GM21825 (cell line): Measurements from ENCODE around the gene TMED1.

Source experiments
- ATAC-seq: cut with Tn5 transposase; IDR thresholded peaks from one replicate; pipeline ENCODE4 v1.9.1; 2021; ENCODE audit warnings: mild to moderate bottlenecking, moderate library complexity; ENCODE audit not compliant: unreplicated experiment

The TMED1 gene

DNA sequence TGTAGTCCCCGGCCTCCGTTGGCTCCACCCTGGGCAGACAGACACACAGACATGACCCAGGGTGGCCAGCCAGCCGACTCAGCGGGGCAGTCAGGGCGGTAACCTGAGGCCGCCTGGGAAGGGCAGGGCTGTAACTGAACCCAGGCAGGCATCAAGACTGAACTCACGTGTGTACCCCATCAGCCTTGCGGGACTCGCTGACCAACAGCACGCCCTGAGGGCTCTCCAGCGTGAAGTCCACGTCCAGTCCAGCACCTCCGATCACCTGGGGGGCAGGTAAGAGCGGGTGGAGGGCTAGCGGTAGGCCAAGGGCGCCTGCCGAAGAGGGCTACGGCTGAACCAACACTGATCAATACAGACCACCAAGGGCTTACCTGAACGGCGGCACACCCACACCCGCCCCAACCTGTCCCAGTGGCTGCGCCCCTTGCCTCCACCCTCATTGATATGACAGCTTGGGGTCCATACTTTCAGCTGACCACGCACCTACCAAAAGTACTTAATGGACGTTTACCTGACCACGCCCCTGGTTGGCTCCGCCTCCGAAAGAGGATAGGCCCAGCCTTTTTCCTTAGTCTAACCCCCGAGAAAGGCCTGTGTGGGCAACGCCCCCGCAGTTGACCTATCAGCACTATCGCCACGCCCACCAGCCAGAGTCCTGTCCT, 791 bp downstream of the TMED1 start:
- ATAC-seq, result no peak

DNA sequence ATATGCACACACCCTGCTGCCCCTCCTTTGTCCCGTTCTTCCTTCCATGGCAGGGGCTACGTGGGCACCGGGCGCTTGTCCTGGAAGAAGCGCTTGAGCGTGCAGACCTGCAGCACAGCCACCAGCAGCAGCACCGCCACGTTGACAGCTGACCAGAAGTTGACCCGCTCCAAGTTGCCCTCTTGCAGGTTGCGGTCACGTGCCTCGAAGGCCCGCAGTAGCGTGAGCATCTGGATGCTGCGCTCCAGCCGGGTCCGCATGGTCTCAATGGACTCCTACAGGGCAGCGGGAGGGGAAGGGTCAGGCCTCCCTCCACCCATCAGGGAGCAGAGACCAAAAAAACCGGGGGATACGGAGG, 3.1 kb downstream of the TMED1 start:
- ATAC-seq, result no peak

DNA sequence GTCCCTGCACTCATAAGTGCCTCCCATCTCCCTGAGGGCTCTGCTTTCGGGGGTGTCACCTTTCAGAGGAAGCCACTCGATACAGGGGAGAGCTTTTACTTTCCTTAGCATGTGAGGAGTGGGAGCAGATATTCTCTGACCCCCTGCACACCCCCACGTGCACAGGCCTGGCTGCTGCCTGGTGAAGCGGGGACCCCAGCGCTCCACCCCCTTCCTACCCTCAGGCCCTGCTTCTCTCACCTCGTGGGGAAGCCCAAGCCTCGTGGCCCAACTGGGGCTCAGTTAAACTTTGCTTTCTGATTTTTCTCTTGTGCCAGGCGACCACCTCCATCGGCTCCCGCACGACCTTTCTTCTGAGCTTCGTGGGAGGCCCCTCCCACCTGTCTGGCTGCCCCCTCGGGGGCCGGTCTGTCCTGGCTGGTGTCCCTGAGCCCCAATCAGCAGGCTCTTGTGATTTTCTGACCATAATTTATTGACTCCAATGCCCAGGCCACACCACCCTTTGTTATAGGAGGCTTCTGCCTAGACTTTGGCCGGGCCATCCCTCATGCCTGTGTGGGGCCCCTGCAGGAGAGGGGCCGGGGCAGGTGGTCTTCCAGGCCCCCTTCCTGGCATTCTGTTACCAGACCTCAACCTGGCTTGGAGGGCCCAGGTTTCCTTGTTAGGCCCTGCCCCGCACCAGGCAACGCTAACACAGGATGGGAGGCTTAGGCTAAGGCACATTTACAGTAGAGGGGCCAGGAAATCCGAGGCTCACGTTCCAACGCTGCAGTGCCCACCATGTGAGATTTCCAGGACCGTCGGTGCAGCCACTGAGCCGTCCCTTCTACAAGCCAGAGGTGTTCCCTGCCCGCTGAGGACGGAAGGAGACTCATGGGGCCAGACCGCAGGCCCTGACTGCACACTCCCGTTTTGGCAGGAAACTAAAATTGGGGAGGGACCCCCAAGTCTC, 3.7 kb downstream of the TMED1 start:
- ATAC-seq, result no peak

DNA sequence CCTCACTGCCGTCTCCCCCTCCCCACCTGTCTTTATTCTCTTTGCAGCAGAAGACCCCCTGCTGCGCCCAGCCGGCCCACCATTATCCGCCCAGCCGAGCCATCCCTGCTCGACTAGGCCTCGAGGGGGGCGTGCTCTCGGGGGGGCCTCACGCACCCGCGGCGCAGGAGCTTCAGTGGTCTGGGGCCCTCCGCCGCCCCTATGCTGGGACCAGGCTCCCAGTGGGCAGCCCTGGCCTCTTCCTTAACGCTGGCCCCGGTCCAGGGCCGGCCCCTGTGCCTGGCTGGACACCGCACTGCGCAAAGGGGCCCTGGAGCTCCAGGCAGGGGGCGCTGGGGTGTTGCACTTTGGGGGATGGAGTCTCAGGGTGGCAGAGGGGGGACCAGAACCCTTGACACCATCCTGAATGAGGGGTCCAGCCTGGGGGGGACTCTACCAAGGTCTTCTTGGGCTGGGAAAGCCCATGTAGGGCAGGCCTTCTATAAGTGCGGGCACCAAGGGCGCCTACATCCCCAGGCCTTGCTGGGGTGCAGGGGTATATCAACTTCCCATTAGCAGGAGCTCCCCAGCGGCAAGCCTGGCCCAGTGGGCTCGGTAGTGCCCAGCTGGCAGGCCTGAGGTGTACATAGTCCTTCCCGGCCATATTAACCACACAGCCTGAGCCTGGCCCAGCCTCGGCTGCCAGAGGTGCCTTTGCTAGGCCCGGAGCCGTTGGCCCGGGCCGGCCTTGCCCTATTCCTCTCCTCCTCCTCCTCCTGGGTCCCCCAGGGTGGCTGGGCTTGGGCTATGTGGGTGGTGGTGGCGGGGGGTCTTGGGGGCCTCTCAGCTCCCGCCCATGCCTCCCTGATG, 4.9 kb downstream of the TMED1 start:
- ATAC-seq, result no peak

DNA sequence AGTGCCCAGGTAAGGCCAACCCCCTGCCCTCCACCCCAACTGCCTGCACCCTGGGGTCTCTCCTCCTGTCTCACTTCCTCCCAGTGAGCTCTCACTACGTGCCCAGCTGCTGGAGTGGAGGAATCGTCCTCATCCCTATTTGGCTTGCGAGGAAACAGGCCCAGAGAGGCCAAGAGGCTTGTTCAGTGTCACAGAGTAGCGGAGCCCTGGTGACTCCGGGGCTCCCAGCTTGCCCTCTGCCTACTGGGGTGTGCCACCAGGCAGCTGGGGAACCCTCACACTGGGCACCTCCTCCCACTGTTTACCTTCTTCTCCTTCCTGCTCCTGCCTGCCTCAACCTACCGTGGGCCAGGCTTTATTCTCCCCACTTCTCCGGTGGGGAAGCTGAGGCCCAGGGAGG, 5.6 kb downstream of the TMED1 start:
- ATAC-seq, result no peak

DNA sequence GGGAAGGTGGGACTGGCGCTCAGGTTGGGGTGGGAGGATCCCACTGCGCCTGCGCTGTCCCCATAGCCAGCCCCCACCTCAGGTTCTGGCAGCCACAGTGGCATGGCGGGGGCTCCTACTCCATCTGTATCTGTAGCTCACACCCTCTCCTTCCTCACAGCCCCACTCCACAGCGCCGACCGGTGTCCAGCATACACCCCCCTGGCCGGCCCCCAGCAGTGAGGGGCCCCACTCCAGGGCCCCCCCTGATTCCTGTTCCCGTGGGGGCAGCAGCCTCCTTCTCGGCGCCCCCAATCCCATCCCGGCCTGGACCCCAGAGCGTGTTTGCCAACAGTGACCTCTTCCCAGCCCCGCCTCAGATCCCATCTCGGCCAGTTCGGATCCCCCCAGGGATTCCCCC, 6.0 kb downstream of the TMED1 start:
- ATAC-seq, result no peak

DNA sequence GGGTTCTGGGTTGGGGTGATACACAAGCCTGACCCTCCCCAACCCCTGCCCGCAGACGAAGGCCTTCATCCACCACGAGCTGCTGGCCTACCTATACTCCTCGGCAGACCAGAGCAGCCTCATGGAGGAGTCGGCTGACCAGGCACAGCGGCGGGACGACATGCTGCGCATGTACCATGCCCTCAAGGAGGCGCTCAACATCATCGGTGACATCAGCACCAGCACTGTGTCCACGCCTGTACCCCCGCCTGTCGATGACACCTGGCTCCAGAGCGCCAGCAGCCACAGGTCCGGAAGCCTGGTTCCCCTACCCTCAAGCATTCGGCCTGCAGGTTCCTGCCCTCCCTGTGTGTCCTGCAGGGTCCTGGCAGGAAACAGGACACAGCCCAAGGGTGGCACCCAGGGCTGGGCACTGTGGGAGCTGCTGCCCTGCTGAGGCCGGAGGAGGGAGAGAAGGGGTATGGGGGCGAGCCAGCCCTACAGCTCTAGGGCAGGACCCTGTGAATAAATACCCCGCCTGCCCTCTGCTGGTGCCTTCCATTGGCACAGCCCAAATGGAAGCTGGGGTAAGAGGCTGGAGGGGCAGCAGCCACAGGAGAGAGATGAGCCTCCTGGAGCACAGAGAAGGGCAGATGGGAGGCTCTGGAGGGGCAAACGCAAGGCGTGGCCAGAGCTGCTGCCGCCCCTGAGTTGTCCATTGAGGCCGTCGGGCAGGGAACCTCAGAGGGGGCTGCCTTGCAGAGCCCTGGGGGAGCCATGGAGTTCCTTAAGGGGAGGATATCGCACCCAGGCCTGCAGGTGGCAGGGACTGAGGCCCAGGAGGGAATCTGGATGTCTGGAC, 6.8 kb downstream of the TMED1 start:
- no peak for ATAC-seq

DNA sequence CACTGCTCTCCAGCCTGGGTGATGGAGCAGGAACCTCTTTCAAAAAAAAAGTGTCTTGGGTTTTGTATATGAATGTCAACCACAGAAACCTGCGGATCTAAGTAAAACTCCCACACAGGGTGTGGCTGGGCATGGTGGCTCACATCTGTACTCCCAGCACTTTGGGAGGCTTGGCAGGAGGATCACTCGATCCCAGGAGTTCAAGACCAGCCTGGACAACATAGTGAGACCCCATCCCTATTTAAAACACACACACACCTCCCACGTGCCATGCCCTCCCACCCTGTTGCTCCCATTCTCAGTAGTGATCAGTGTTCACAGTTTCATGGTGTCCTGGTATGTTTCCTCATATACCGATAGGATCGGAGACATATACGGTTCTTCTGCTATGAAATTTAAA, 9.2 kb downstream of the TMED1 start:
- no peak for ATAC-seq

DNA sequence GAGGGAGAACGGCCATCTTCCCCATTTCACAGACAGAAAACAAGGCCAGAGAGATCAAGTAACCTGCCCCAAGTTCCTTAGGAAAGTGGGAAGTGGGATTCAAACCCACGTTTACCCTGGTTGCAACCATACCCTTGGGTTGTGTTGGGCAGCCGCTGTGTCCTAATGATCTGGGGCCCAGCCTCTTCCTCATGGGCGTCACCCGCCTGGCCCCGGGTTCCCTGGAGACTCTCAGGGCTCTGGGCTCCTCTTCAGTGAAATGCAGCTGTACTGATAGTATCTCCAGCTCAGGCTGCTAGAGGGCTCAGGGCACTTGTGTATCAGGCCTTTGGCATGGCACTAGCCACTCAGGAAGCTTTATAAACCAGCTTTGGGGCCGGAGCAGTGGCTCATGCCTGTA, 9.8 kb downstream of the TMED1 start:
- ATAC-seq, result no peak

DNA sequence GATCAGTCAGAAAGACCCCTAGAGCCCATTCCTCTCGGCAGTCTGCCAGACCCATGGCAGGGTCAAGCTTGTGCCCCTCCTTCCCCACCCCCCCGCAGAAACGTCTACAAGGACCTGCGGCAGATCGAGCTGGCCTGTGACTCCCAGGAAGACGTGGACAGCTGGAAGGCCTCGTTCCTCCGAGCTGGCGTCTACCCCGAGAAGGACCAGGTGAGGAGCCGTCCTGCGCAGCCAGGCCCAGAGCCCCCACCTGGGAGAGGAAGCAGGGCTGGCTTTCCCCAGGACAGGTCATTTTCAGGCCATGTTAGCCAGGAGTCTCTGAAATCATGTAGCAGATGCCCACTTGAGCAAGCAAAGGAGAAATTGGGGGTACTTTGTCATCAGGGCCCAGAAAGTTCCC, 12.3 kb downstream of the TMED1 start:
- ATAC-seq, result no peak

DNA sequence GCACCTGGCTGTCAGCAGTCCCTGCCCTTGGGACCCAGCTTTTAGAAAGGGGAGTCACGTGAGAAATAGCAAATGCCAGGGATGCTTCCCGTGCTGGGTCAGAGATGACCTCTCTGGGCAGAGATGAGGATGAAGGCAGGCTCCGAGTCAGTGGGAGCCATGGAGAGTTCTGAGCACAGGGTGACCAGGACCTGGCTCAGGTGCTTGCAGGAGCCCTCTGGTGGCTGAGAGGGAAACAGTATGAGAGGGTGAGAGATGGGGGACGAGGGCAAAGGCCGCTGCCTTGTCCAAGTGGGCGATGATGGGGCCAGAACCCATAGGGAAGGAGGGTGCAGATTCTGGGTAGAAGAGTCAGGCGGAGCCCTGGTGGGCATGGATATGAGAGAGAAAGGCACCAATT, 15.8 kb downstream of the TMED1 start:
- no peak for ATAC-seq

DNA sequence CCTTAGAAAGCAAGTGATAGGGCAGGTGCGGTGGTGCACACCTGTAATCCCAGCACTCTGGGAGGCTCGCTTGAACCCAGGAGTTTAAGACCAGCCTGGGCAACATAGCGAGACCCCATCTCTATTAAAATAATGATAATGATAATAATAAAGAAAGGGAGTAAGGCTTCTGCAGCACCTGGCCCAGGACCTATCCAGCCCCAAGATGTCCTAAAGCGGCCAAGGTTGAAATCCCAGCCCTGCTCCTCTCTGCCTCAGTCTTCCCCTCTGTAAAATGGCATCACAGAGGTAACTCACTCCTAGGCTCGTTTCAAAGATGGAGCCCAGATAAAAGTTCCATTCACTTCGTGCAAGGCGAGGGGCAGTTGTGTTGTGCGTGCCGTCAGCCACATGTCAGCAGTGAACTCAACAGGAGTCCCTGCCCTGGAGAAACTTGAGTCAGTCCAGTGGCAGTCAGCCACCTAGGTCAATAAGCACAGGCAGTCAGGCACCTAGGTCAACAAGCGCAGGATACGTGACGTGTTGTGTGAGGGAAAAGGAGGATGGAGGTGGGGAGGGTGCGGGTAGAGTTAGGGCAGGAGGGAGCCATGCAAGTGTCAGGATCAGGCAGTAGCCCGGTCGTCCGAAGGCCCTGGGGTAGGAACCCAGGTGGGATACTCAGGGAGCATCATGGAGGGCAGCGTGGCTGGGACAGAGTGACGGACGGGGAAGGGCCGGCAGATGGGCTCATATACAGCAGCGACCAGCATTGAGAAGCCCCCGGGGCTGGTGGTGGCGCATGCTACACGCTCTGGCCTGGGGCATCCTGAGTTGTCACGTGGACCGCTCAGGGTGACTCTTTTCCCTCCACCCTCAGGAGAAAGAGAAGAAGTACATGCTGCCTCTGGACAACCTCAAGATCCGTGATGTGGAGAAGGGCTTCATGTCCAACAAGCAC, 16.6 kb downstream of the TMED1 start:
- ATAC-seq, result no peak

DNA sequence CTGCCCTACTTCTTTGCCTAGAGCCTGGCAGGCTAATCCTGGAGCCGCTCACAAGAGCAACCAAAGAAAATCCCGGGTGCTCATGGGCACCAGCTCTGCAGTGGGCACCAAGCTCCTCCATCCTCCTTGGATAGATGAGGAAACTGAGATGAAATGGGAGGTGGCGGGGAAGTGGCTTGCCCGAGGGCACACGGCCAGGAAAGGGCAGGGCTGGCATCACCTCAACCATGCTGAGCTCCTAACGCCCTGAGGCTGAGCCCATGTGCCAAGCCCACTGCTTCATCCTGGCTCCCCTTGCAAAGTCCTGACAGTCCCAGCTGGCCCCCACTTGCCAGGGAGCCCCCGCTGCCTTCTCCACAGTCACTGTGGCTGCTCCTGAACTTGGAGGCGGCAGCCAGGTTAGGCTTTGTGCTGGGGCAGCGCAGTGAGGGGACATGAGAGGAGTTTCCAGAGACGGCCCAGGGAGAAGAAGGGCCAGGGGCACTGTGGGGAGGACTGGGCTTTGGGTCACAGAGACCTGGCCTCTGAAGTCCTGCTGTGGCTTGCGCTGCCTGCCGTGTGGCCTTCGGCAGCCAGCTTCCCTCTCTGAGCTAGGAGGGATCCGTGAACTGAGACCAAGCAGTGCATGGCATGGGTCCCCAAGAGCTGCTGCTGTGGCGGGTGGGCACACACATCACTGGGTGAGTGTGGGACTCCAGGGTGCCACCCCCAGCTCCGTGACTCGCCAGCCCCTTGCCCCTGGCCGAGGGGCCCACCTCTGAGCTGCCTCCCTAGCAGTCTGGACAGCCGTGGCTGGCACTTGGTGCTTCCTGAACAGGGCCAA, 17.5 kb downstream of the TMED1 start:
- no peak for ATAC-seq

DNA sequence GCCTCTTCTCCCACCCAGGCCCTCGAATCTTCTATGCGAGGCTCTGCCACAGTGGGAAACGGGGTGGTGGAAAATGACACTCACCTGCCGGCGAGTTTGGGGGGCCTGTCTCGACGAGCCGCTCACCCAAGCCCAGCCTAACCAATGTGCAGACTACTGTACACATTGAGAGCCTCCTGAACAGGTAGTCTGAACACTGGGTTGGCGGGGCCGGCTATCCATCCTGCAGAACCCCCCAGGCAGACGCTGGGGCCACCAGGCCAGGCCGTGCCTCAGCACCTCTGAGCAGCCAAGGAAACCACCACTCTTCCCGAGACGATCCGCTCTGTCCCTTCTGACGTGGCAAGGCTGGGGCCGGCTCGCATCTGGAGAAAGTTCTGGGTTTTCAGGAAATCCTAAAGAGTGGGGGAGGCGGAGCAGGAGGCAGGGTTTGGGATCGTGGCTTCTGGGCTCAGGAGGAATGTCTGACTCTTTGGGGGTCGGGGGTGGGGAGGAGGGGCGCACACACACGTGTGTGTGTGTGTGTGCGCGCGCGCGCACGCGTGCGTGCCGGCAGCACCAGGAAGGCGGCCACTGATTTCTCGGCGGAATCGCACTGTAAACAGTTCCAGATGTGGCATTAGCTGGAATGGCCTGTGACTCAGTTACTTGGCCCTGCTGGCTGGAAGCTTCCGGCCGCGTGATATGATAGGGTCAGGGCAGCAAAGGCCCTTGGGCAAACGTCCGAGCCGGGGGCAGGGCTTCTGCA, 18.5 kb downstream of the TMED1 start:
- no peak for ATAC-seq

DNA sequence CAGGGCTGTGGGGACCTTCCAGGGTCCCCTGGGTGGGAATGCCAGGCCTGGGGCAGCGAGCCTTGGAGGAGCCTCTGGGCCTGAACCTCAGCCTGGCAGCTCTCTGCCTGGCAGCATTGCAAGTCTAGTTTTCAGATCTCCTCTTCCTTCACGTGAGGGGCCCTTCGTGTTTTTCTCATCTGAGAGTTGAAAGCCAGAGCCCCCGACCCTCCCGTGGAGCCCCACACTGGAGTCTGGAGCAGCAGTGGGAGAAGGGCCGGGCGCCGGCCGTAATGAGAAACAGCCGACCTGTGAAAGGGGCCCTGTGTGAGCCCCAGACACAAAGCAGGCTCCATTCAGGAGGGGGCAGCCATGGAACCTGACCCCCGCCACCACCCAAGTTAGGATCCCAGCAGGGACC, 19.3 kb downstream of the TMED1 start:
- ATAC-seq, result no peak

DNA sequence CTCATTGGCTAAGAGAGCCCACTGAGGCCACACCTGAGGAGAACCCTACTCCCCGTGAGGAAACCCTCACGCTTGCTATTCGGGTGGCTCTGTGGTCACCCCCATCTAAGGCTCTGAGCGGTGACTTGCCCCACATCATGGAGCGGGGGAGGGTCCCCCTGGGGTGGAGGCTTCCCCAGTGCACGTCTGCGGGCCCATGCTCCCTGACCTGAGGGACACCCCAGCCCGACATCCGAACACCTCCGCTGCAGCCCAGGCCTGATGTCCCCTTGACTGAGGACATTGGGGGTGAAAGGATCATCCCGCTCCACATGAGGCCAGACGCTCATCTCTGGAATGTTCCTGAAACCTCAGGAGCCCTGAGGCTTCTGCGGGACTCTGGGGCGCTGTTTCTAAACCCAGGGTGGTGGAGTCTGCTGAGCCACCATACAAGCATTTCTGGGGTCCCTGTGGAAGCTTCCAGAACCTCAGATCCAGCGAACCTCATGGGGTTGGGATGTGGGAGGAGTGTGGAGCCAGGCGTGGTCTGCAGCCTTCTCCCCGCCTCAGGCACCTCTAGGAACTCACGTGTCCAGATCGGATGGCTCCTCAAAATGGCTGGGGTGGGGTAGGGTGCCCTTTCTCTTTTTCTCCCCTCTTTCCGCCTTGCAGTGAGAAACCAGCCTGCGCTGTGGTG, 19.9 kb downstream of the TMED1 start:
- no peak for ATAC-seq

DNA sequence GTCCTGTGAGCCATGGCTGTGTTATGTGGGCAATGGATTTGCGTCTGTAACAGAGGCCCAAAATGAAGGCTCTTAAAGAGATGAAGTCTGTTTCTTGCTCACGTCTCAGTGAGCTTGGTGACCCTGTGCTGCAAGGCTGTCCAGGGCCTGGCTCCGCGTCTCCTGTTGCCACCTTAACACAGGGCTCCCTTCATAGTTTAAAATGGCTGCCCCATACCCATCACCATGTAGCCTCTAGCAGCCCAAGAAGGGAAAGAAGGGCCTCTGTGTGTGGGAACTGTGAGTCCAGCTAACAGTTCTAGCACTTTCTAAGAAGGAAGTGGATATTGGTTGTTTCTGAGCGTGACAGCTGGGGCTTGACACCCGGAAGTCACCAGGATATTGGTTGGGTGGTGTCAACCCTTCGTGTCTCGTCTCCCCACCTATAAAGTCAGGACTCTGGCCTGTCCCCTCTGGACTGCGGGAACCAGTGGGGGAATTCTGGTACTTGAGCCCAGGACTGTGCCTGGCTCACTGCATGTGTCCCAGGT, 20.9 kb downstream of the TMED1 start:
- ATAC-seq, result no peak
